WI38 (cell line): Measurements from ENCODE around the gene ZNF587B.
A peak's percentile ranks its signal among the peaks of the same experiment; 100 is the strongest.
"Not testable (repeated sequence)": the region's sequence is repeated elsewhere in the genome, so short reads cannot be mapped to it uniquely, and the experiment has no call there.

ENCODE experiments used
- H3K4me3 ChIP-seq: 2 replicates; pipeline ENCODE4 v1.5.1; 2011; ENCODE audit warnings: low read depth, mild to moderate bottlenecking, control low read depth, low read length
- CTCF ChIP-seq: IDR thresholded peaks from 2 replicates; pipeline ENCODE4 v1.5.1; 2012; ENCODE audit warnings: low read depth, mild to moderate bottlenecking, control low read depth, low read length

ZNF587B gene

GRCh38 chr19:57887195-57887941, 57.3 kb downstream of the ZNF587B start:
- no peak for TF ChIP-seq CTCF
- peak overlapping the region; percentile 95 for H3K4me3 ChIP-seq

DNA sequence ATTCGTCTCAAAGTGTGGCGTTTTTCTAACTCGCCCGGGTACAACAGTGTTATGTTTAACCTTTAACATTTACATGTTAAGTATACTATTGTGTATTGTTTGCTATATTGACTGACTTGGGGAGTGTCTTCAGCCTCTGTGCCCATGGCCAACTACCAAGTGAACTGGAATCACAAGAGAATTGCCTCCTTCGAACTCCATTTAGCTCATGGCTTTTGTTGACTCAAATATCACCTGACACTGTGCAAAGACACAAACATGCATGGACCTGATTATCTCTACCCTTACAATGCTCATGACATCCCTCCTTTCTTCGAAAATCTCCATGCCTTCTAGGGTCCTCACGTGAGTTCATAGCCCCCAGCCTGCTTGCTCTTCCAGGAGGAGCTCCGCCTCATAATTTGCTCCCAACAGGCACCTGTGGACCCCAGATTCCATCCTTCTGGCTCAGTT, 58.0 kb downstream of the ZNF587B start:
- peak overlapping the region; percentile 95 for H3K4me3 ChIP-seq
- TF ChIP-seq CTCF, result no peak

GRCh38 chr19:57888560-57889231, 58.6 kb downstream of the ZNF587B start, which contains the start of gene ZNF814:
Gene ZNF814 (minus strand): TSS chr19:57889037. CDS start chr19:57888802, 235 bp downstream.
- H3K4me3 ChIP-seq, result peak within 1 kb of the TSS; percentile 95
- no peak for TF ChIP-seq CTCF

DNA sequence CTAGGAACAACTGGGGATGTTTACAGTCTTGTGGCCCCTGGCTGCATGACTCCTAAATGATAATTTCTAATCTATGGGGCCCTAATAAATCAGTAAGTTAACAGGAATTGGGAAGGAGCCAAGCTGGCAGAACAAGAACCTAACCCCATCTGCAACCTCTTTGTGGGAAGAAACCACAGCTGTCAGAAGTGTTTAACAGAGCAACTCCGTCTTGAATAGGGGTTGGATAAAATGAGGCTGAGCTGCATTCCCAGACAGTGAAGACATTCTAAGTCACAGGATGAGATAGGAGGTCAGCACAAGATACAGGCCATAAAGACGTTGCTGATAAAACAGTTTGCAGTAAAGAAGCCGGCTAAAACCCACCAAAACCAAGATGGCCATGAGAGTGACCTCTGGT, 60.6 kb downstream of the ZNF587B start:
- not testable (repeated sequence) for H3K4me3 ChIP-seq
